ENCODE results near the gene SLC5A9. TPM values are rescaled to one million over a fixed set of nuclear protein-coding genes. Genes with fewer than 3 reads are reported as not detected.

Gene SLC5A9
- total and polyA plus RNA-seq, 2 experiments from 2014 or later, result 0.10 TPM

DNA sequence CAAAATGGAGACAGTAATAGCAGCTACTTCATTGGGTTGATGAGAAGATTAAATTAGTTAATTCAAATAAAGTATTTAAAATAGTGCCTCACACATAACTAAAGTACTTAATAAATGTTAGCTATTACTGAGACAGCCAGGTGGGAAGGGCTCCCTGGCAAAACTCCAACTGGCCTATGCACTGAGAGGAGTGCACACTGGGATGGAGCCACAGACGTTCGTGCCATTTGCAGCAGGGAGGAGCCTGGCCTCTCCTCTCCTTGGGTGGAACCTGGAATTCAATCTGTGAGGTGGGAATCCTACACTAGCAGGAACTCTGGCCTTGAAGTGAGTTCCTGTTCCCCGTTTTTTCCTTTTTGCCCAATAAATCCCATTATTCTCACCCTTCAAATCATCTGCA is 28.1 kb downstream of the SLC5A9 start (continued):
- no peak for TF ChIP-seq ZNF462 (CRISPR knock-in tag; IDR thresholded peaks at IDR 0.05)
- TF ChIP-seq NANOG (IDR thresholded peaks at IDR 0.05; ENCODE audit: borderline replicate concordance), result no peak
- TF ChIP-seq REST (IDR thresholded peaks at IDR 0.05; ENCODE audit: unreplicated experiment), result no peak
- TF ChIP-seq, protein P1, sequence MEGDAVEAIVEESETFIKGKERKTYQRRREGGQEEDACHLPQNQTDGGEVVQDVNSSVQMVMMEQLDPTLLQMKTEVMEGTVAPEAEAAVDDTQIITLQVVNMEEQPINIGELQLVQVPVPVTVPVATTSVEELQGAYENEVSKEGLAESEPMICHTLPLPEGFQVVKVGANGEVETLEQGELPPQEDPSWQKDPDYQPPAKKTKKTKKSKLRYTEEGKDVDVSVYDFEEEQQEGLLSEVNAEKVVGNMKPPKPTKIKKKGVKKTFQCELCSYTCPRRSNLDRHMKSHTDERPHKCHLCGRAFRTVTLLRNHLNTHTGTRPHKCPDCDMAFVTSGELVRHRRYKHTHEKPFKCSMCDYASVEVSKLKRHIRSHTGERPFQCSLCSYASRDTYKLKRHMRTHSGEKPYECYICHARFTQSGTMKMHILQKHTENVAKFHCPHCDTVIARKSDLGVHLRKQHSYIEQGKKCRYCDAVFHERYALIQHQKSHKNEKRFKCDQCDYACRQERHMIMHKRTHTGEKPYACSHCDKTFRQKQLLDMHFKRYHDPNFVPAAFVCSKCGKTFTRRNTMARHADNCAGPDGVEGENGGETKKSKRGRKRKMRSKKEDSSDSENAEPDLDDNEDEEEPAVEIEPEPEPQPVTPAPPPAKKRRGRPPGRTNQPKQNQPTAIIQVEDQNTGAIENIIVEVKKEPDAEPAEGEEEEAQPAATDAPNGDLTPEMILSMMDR (conservative IDR thresholded peaks at IDR 0.05; ENCODE audit: low read depth in 2 of 2), result no peak
- no peak for TF ChIP-seq ZNF114 (CRISPR knock-in tag; IDR thresholded peaks at IDR 0.05)

Measured in GM23338 (cell line).